Thymus (tissue), 11 donors: ENCODE results near the gene FEV. TPM values are rescaled to one million over a fixed set of nuclear protein-coding genes. Genes with fewer than 3 reads are reported as not detected.

Experiments
- DNase-seq, 9 donors: peaks; one replicate each; pipeline ENCODE4 v3.0.0-alpha.2; 2013; ENCODE audit warnings: low spot score in 9 of 9, low read depth in 6 of 9, missing footprints in 1 of 9
- H3K27ac ChIP-seq, 2 donors: one replicate each; pipeline ENCODE4 v1.5.1; 2013; ENCODE audit warnings: control low read depth in 1 of 2, low read depth in 1 of 2, low read length in 1 of 2, mild to moderate bottlenecking in 1 of 2, moderate library complexity in 1 of 2
- H3K27me3 ChIP-seq, 2 donors: one replicate each; pipeline ENCODE4 v1.5.1; 2013; ENCODE audit warnings: low read length in 1 of 2; ENCODE audit not compliant: control insufficient read depth in 2 of 2, insufficient read depth in 1 of 2
- H3K36me3 ChIP-seq, 2 donors: one replicate each; pipeline ENCODE4 v1.5.1; 2013; ENCODE audit warnings: low read length in 1 of 2, mild to moderate bottlenecking in 1 of 2, moderate library complexity in 1 of 2; ENCODE audit not compliant: control insufficient read depth in 2 of 2, insufficient read depth in 2 of 2
- H3K4me1 ChIP-seq, 2 donors: one replicate each; pipeline ENCODE4 v1.5.1; 2013; ENCODE audit warnings: low read length in 2 of 2; ENCODE audit not compliant: control insufficient read depth in 2 of 2, insufficient read depth in 2 of 2
- H3K4me3 ChIP-seq, 2 donors: one replicate each; pipeline ENCODE4 v1.5.1; 2013; ENCODE audit warnings: low read length in 2 of 2, control low read depth in 1 of 2, mild to moderate bottlenecking in 1 of 2
- H3K9me3 ChIP-seq, 2 donors: one replicate each; pipeline ENCODE4 v1.5.1; 2013; ENCODE audit warnings: low read length in 1 of 2, mild to moderate bottlenecking in 1 of 2; ENCODE audit not compliant: control insufficient read depth in 2 of 2, insufficient read depth in 1 of 2
- WGBS: extraction: QIAGEN DNeasy Blood & Tissue Kit; methylation state at CpG from one replicate; pipeline ENCODE4 v1.1.7; 2013; 5-methylcytosine and 5-hydroxymethylcytosine counted together
- polyA plus RNA-seq: library from polyadenylated mRNA; stranded (reverse); fragments of 200-250 nt; gene quantifications from one replicate; pipeline ENCODE4 v1.2.3, GENCODE V29; 2013
- total RNA-seq: library from RNA; stranded (reverse); fragments of 120-200 nt; gene quantifications from one replicate; pipeline ENCODE4 v1.2.4, GENCODE V29; 2013
- donor health status: healthy.

The FEV gene
- total and polyA plus RNA-seq, 2 donors: 0.02 TPM; not detected in 1

DNA sequence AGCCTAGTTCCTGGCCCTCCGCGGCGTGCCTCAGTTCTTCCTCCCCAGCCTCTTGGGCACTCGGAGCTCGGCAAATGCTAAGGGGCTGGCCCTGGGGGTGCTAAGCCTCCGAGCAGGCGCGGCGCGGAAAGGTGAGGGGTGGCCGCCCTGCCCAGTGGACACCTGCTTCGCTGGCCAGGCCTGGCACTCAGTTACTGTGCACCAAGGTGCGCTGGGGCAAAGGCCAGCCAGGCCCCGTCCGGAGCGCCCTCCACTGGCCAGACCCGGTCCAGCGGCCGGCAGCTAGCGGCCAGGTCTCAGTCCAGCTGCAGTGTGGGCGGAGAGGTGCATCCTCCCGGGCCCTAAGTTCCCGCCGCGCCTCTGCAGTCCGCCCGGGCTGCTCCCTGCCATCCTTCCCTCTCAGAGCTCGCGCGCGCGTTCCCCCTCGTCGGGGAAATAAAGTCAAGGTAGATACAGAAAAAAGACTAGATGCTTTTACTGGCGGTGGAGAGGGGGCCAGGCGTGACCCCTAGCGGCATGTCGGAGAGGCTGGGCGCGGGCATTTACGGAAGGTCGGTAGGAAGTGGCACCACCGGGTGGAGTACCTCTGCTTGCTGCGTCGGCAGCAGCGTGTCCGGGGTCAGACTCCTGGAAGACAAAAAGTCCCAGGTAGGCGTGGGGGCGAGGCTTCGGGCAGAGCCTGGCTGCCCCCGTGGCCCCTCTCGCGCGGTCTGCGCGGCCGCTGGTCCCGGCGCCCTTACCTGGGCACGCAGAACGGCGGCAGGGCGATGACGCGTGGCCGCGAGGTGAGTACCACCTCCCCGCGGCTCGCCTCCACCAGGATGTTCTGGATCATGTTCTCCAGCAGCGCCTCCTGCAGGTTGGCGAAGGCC, 17.6 kb upstream of the FEV start:
- no peak overlapping the region for H3K27ac ChIP-seq
- peaks cover 54 to 93% of the 10 kb centered on the region in 2 donors for H3K27me3 ChIP-seq
- no peak for DNase-seq
- H3K36me3 ChIP-seq: no peaks in the 10 kb centered on the region
- H3K4me3 ChIP-seq: no peak overlapping the region
- WGBS: 4% methylated on average over 72 of the region's 72 CpGs
- peaks cover 0 to 1% of the 10 kb centered on the region in 2 donors for H3K9me3 ChIP-seq
- H3K4me1 ChIP-seq: peaks cover 13 to 15% of the 10 kb centered on the region in 2 donors

DNA sequence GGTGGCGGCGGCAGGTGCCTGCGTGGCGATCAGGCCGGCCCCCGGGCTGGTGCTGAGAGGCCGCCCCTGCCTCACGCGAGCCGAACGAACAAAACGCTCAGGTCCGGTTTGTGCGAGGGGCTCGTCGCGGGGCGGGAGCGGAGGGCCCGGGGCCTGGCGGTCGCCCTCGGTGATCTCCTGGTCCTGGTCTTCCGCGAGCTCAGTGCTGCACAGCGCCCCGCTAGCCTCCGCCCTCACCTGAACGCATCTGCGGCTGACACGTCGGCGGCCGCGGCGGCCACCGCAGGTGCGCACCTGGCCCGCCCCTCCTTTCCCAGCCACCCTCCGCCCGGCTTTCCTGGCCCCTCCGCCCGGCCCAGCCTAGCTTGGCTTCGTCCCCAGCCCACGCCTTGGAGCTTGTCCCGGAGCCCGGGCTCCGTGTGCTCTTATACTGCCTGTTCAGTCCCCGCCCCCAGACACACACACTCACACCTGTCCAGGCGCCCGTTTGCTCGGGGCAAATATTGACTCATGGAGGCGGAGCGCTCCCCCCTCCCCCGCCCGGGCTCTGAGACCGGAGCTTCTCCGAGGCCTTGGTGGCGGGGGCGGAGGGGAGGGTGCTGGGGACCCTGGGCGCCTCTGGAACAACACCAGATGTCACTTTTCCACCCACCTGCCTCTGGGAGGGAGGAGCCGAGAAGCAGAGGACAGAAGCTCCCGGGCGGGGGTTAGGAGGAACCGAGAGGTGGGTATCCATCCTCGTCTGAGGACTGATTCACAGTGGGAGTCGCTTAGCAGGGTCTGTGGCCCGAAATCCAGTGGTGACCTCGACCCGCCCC, 16.8 kb upstream of the FEV start:
- no peak overlapping the region for H3K27ac ChIP-seq
- H3K4me1 ChIP-seq: peaks cover 13 to 15% of the 10 kb centered on the region in 2 donors
- DNase-seq: no peak
- WGBS: 2% methylated on average over 70 of the region's 70 CpGs
- no peaks in the 10 kb centered on the region for H3K9me3 ChIP-seq
- H3K4me3 ChIP-seq: peak overlapping the region in 1 of 2 donors; percentile 26
- H3K36me3 ChIP-seq: no peaks in the 10 kb centered on the region
- peaks cover 62 to 96% of the 10 kb centered on the region in 2 donors for H3K27me3 ChIP-seq

DNA sequence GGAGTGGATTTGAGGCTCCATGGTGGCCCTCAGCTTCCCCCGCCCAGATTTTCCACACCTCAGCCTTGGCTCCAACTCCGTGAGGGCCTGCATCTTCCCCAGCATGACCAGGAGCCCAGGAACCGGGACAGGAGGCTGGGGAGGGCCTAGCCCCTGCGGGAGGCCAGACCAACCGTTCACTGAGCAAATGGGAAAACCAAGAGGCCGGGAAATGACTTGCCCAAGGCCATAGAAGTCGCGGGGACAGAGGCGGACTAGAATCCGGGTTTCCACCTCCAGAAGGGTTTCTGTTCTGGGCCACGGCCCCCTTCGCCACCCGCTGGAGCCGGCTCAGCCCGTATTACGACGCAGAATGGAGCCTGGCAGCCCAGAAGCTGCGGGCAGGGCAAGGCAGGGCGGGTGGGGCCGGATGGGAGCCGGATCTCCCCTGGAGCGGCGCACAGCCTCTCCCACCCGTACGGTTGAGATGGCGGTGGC, 16.2 kb upstream of the FEV start:
- Histone ChIP-seq H3K4me1 (peaks cover 13 to 15% of the 10 kb centered on the region in 2 donors), H3K36me3 (no peaks in the 10 kb centered on the region), H3K4me3 (peak overlapping the region in 1 of 2 donors; percentile 26), H3K27me3 (peaks cover 68 to 97% of the 10 kb centered on the region in 2 donors), H3K27ac (no peak overlapping the region), H3K9me3 (no peaks in the 10 kb centered on the region)
- 9% methylated on average over 26 of the region's 26 CpGs for WGBS
- no peak for DNase-seq

DNA sequence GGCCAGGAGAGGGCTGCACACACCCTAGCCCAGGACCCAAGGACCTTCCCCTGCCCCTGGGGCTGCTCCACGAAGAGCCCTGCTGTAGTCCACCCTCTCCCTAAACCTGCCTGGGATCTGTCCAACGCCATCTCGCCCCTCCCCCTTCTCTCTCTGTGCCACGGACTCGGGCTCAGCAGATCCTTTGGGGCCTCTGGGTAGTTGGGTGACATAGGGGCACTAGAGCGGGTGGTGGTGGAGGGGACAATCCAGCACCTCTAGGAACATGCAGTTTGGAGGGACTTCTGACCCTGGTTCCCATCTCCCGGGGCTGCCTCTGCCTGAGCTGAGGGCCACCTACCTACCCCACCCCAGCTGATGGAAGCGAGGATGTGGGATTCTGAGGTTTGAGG, 15.6 kb upstream of the FEV start:
- peaks cover 74 to 97% of the 10 kb centered on the region in 2 donors for H3K27me3 ChIP-seq
- DNase-seq: no peak
- WGBS: 15% methylated on average over 8 of the region's 8 CpGs
- H3K36me3 ChIP-seq: no peaks in the 10 kb centered on the region
- peaks cover 13 to 18% of the 10 kb centered on the region in 2 donors for H3K4me1 ChIP-seq
- no peaks in the 10 kb centered on the region for H3K9me3 ChIP-seq
- H3K4me3 ChIP-seq: no peak overlapping the region
- no peak overlapping the region for H3K27ac ChIP-seq

DNA sequence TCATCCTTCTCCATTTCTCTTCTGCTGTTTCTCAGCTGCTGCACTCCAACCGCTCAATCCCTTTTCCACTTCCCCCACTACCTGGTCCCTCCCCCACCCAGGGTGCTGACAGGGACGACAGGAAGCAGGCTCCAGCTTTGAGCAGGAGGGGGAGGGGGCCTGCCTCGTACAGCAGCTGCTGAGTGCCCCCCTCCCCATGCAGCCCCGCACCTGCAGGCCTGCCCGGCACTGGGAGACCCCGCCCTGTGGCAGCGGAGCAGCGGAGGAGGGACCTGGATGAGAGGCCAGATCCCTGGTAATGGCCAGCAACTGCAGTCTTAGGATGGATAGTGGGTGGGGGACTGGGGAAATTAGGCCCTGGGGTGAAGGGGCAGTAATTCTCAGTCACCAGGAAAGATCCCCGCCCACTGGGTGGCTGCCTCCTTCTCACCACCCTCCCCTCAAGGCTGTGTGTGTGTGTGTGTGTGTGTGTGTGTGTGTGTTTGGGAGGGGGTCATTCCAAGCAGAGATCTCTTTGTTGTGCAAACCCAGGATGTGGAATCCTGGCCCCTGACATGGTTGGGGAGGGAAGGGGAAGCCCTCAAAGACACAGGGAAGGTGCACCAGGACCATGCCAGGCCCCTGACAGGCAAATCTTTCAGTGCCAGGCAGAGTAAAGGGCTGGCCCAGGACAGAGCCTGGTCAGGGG, 15.0 kb upstream of the FEV start:
- Histone ChIP-seq H3K27me3 (peaks cover 77 to 97% of the 10 kb centered on the region in 2 donors), H3K9me3 (peaks cover 0 to under 1% of the 10 kb centered on the region in 2 donors), H3K4me1 (peaks cover 13 to 18% of the 10 kb centered on the region in 2 donors), H3K4me3 (no peak overlapping the region), H3K36me3 (no peaks in the 10 kb centered on the region), H3K27ac (no peak overlapping the region)
- DNase-seq: peak in 3 of 9 donors; percentile 6 to 36 (median 21)
- 14% methylated on average over 9 of the region's 9 CpGs for WGBS

DNA sequence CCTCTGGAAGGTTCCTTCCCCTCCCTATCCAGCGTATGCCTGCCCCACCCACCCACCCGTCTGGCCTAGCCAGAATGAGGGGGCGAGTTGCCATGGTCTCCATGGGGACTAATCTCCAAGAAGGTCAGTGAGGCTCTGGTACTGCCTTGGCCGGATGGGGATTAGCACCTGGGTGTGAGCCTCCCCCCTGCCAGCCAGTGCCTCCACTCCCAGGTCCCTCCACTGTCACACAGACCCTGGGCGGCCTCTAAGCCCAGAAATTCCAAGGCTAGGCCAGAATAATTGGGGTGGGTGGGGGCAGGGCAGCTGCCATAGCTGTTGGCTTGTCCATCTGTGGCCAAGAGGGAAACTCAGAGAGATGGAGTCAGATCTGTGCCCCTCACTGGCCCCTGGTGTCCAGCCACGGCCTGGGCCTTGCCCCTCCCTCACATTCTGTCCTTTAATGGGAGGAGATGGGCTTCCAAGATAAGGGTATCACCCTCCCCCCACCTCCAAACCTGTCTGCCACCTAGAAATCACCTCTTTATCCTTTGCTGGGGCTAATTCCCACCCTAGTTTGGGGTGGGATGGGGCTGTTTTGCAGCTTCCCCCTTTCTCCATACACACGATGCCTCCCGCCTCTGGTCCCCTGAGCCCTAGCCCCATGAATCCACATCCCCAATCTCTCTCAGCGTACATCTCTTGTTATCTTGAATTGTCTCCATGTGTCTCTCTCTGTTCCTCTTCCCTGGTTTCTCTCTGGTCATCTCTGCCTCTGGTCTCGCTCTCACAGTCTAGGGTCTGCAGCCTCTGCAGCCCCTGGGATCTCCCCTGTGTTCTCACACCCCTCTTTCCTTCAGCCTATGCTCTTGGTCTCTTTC, 14.3 kb upstream of the FEV start:
- H3K4me1 ChIP-seq: peaks cover 13 to 18% of the 10 kb centered on the region in 2 donors
- WGBS: 63% methylated on average over 10 of the region's 10 CpGs
- H3K4me3 ChIP-seq: no peak overlapping the region
- no peak overlapping the region for H3K27ac ChIP-seq
- no peaks in the 10 kb centered on the region for H3K36me3 ChIP-seq
- peaks cover 81 to 99% of the 10 kb centered on the region in 2 donors for H3K27me3 ChIP-seq
- peaks cover 0 to 3% of the 10 kb centered on the region in 2 donors for H3K9me3 ChIP-seq
- no peak for DNase-seq

DNA sequence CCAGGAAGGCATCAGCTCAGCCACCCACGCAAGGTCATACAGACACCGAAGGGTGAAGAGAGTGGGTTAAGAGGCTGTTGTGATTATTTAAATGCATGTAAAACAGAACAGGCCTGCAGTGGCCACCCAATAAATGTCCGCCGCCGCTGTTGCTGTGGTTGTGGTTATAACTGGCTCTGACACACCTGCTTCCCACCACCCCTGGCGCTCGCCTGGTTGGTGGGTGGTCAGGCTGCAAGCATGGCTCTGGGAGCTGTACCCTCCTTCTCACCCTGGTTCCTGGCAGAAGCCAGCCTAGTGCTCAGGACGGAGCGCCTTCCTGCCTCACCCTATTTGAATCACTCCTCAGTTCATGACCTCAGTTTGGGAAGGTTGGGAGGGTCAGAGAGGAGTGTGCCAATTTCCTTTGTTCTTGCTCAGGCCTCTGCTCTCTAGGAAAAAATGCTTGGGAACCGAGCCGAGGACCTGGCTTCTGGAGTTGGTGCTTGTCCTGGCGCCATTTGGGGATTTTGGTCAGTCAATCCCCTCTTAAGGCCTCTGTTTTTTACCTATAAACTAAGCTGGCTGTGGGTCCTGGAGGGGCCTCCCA, 13.5 kb upstream of the FEV start:
- Histone ChIP-seq H3K4me3 (no peak overlapping the region), H3K27ac (no peak overlapping the region), H3K9me3 (peaks cover 0 to 3% of the 10 kb centered on the region in 2 donors), H3K36me3 (no peaks in the 10 kb centered on the region), H3K4me1 (peaks cover 13 to 20% of the 10 kb centered on the region in 2 donors), H3K27me3 (peaks cover 82 to 99% of the 10 kb centered on the region in 2 donors)
- no peak for DNase-seq
- WGBS: 42% methylated on average over 12 of the region's 12 CpGs

DNA sequence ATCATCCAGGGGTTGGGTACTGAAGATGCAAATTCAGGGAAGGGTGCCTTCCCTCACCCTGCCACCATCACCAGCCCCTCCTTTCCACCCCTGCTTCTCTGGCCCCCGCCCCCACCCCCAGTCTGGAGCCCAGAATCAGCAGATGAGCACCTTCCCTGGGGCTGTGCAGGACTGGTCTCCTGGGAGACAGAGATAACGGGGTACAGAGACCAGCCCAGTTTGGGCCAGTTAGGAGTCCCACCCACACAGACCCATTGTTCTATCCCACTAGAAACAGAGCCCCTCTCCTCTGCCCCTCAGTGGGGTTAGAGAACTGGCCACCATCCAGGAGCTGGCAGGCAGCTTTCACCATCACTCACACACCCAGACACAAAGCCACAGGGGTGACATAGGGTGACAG, 12.7 kb upstream of the FEV start:
- Histone ChIP-seq H3K27me3 (peaks cover 82 to 99% of the 10 kb centered on the region in 2 donors), H3K27ac (no peak overlapping the region), H3K36me3 (no peaks in the 10 kb centered on the region), H3K9me3 (peaks cover 0 to 3% of the 10 kb centered on the region in 2 donors), H3K4me3 (no peak overlapping the region), H3K4me1 (peaks cover 13 to 20% of the 10 kb centered on the region in 2 donors)
- no peak for DNase-seq
- WGBS: 57% methylated on average over 2 of the region's 2 CpGs
